Activated CD4-positive, alpha-beta T cell treated with anti-CD3 and anti-CD28 coated beads, Interleukin-2, amount 50 U/mL, for 48 hours (primary cell): ENCODE measurements around the gene KLHL18.
A peak's percentile ranks its signal among the peaks of the same experiment; 100 is the strongest.
"Not testable (repeated sequence)": the region's sequence is repeated elsewhere in the genome, so short reads cannot be mapped to it uniquely, and the experiment has no call there.

Experiments
- DNase-seq, 2 experiments: peaks; one replicate each; pipeline ENCODE4 v3.0.0-alpha.2; 2020

KLHL18 gene

DNA sequence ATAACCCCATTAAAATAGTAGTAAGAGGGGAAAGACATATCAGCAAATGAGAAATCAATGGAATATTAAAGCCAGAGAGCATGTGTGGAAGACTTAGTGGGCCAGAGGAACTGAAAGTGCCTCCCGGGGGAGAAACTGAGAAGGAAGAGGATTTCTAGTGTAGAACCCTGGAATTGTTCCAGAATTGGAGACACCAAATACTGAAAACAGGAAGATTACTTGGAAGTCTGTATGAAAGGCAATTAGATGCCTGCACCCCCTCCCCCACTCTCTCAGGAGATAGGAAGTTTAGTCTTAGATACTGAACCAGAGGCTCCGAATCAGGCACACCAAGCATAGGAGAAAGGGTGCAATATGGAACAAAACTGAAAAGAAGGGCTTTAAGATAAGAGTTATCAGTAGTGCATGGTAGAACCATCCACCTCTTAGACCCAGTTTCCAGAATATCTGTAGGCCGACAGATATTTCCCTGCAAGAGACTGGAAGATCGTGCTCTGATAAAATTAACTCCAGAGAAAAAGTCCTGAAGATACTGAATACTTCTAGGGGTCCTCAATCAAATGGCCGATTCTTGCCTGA is 32.4 kb downstream of the KLHL18 start:
- no peak for DNase-seq

DNA sequence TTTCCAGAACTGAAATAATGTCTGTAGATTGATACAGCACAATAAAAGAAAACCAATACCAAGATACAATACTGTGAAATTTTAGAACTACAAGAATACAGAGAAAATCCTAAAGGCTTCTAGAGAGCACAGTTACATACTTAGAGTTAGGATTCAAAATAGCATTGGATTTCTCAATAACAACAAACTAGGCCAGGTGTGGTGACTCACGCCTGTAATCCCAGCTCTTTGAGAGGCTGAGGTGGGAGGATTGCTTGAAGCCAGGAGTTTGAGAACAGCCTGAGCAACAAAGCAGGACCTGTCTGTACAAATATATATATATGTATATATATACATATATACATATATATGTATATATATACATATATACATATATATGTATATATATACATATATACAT is 33.4 kb downstream of the KLHL18 start:
- not testable (repeated sequence) for DNase-seq

DNA sequence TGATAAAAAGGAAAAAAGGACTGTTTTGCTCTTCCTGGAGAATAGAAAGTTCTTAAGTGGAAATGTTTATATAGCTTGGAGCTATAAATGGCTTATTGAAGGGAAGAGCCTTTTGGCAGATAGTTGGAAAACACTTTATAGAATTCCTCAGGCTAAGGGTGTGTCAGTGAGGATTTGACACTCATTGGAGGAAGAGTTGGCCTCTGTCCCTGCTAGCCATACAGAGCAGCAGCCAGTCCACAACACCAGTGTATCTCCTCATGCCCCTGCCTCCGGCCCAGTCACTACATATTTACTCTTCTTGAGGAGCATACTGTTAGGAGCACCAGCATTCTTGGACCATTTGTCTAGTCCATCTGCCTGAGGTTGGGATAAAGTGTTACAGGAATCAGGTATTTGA is 36.2 kb downstream of the KLHL18 start:
- DNase-seq: no peak

DNA sequence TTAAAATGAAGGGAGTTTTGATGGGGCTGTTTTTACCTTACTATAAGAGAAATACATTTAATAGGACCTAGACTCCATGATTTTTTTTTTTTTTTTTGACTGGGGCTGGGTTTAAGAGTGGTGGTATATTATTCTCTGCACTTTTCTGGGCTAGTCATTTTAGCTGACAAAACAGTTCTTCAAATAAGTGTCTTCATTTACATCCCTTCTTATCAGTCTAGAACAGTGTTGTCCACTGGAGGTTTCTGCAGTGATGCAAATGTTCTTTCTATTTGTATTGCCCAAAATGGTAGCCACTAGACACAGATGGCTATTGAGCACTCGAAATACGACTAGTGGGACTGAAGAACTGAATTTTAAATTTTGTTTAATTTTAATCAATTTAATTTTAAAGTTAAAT is 37.2 kb downstream of the KLHL18 start:
- no peak for DNase-seq

DNA sequence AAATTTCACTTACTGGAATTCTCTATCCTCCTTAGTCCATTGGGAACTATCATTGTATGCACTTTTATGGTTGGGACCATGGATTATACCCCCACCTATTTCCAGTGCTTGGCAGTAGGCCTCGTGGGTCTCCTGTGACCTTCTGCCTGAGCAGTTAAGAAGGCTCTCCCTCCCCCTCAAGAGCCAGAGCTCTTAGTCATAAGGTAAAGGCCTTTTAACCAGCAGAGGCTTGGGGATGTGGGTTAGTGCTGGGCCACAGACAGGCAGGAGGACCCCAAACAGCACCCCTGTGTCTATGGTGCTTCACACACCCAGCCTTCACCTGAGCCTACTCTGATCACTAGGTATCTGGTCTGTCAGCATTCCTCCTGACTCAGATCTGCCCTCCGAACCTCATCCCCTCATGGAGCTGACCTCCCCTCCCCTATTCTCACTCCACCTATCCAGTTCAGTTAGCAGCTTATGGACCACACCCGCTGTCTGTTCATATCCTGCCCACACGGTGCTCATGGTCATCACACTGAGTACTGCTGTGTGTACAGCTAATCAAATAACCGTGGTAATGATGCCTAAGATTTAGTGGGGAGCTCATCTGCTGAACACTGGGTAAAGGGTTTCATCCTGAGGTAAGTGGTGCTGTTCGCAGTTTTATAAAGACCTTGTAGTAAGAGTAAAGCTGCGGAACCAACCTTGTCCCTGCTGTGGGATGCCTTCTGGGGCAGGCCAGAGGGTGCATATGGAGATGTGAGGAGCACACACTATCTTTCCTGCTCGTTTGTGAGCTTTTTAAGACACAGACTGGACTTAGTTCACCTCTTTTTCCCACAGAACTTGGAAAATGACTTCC is 40.9 kb downstream of the KLHL18 start:
- DNase-seq: no peak

DNA sequence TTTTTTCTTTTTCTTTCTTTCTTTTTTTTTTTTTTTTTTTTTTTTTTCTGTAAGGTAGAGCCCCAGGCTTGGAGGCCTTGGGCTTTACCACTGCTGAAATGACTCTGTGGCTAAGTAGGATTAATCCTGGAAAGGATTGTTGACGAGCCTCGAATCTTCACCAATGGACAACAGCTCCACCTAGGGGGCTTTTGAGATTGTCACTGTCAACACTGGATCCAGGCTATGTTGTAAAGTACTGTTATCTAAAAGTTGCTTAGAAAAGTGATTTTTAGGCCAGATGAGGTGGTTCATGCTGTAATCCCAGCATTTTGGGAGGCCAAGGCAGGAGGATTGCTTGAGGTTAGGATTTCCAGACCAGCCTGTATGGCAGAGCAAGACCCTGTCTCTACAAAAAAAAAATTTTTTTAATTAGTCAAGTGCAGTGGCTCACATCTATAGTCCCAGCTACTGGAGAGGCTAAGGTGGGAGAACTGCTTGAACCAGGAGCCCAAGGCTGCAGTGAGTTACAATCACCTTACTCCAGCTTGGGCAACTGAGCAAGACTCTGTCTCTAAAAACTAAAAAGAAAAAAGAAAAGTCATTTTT is 41.6 kb downstream of the KLHL18 start:
- peak; percentile 26 to 59 for DNase-seq

DNA sequence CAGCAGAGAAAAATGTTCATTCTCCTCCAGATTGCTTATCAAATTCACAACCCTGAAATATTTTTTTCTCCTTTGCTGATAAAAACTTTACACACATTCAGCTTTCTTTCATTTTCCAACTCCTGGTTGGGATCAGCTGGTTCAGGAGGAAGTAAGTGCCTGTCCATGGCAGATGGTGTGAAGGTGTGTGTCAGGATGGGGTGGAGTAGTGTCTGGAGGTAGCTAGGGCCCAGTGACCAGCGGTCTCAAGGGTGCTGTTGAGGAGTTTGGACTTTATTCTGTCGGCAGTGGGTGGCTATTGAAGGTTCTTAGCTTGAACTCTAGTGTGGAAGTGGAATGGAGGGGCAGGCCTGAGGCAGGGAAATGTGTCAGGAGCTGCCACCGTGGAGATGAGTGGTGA is 51.2 kb downstream of the KLHL18 start:
- no peak for DNase-seq

DNA sequence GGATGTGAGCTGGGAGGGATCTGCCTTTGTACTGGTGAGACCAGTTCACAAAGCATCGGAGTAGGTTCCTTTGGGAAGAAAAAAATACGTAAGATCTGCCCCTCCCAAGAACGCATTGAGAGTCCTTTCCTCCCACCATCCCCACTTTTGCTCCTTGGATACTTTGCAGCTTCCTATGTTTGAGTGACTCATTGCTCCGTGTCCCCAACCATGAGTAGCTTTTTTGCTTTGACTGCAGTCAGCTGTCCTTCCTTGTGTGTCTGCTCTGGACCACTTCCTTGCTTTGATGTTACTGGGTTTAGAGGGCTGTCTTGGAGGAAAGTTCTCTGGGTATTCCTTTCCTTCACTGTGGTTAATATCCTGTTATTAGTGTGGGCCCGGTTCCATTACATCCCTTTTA is 54.9 kb downstream of the KLHL18 start:
- no peak for DNase-seq

DNA sequence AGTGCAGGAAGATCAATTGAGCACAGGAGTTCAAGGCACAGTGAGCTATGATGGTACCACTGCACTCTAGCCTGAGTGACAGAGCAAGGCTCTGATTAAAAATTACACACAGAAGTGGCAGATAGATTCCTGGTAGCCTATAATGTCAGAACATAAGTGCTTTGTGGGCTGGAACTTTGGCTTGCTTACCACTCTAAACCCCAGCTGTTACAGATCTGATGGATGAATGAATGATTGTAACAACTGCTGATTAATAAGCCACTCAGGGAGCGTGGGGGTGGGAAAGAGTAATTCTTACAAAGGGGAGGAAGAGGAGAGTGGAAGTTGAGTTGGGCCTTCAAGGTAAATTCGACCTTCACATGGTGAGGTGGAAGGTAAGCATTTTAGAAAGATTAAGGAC is 57.2 kb downstream of the KLHL18 start:
- no peak for DNase-seq

DNA sequence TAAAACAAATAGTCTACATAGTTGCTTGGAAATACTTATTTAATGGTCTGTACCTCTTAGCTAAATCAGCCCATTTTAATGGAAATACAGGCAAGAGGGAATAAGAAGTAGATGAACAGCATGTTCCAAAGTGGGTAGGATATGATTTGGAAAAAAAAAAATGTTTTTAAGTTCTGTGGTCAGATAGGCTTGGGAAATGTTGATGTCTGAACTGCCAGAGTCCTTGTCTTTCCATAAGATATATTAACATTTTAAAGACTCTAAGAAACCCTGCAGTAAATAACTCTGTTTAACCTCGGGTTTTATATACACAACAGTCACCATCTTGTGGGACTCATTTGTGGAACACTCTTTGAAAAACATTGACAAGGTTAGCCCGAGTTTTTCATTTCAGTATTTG is 58.1 kb downstream of the KLHL18 start:
- DNase-seq: no peak

DNA sequence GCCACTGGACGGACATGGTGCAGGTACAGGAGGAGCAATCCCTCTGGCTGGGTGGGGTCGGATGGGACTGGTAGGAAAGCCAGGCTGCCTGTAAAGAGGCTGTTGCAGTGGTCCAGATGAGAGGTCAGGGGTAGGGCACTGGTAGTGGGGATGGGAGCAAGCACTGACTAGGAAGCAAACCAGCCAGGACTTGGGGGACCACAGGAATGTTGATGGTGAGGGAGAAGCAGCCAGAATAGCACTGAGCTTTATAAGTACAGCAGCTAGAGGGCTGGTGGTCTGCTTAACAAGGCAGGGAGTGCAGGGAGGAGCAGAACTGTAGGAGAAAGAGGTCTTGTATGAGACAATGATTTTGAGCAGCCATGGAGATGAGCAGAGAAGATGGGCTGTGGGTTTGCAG is 59.4 kb downstream of the KLHL18 start:
- DNase-seq: no peak

DNA sequence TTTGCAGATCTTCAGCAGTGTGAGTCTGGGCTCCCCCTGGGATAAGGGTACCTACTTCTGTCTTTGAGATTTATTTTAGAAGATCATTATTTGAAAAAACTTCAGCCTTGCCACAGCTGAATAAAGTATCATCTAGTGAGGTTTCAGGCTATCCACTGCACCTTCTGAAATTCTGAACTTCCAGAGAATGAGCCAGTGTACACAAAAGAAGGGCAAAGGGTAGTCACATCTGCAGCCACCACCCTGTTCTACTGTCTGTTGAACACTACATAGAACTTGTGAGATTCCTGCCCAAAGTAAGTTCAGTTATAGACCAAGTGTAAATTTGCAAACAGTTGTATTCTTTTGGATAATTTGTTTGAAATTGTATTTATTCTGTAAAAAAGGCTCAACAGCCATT is 60.1 kb downstream of the KLHL18 start:
- no peak for DNase-seq

DNA sequence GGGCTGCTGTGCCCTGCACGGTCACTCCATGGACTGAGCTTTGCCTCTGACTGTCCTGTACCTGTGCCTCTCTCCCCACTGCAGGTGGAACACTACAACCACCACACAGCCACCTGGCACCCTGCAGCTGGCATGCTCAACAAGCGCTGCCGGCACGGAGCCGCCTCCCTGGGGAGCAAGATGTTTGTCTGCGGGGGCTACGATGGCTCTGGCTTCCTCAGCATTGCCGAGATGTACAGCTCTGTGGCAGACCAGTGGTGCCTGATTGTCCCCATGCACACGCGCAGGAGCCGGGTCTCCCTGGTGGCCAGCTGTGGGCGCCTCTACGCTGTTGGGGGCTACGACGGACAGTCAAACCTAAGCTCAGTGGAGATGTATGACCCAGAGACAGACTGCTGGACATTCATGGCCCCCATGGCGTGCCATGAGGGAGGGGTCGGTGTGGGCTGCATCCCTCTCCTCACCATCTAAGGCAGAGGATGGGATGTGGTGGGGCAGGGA is 60.8 kb downstream of the KLHL18 start:
- DNase-seq: no peak

DNA sequence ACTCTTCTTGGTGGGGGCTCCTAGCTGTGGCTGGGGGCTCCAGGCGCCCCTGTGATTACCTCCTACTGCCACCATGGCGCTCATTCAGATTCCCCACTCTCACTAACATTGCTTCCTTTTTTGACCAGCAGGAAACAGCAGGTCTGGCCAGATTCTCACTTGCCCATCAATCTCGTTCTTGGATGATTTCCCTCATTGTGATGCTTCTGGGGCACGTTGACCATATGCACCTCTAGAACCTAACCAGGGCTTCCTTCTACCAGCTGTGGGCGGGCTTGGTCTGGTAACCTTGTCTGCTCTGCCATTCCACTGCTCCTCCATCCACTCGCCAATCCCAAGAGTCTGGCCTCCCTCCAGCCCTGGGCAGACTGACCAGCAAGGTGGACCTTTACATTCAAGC is 62.2 kb downstream of the KLHL18 start:
- no peak for DNase-seq

DNA sequence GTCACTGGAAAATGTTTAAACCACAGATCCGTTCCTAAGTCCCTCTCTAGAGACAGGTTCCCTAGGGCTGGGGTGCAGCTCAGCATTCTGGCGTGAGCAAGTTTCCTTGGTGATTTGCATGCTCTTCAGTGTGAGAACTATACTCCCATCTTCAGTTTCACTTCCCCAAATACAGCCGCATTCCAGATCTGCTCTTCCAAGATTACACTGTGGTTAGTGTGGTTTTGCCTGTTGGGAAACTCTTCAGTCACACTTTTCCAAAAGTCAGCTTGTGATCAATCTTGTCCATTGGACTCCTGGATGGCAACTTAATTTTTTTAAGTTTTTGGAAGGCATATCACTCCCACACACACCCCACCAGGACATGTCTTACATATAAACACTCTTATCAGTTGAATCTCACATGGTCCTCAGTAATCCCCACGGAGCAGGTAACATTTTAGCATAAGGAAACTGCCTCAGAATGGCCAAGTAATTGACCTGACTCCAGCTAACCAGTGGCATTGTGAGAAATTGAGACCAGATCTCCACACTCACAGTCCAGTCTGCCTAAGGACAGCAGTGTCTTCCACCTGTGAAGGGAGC is 64.6 kb downstream of the KLHL18 start:
- no peak for DNase-seq

DNA sequence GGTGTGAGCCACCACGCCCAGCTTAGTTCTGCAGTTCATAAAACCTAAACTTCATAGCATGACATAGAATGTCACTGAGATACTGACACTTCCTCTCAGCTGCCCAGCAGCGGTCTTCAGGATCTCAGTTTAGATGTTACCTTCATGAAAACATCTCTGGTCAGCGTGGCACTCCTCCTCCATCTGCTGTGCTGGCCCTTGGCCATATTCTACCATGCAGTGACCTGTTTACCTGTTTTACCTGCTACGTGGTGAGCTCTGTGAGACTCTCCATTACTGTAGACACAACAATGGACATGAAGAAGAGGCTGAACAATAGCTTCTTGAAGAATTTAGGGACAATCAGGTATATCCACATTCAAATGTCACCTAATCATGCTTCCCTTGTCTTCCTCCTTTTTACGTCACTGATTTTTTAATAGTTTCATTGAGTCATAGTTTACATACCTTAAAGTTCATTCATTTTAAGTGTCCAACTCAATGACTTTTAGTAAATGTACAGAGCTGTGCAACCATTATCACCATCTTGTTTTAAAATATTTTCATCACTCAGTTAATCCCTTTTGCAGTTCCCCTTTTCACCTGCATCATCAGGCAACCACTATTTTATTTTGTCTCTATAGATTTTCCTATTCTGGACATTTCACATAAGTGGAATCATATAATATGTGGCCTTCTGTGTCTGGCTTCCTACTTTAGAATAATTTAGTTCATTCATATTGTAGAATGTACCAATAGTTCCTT is 65.8 kb downstream of the KLHL18 start:
- DNase-seq: no peak

DNA sequence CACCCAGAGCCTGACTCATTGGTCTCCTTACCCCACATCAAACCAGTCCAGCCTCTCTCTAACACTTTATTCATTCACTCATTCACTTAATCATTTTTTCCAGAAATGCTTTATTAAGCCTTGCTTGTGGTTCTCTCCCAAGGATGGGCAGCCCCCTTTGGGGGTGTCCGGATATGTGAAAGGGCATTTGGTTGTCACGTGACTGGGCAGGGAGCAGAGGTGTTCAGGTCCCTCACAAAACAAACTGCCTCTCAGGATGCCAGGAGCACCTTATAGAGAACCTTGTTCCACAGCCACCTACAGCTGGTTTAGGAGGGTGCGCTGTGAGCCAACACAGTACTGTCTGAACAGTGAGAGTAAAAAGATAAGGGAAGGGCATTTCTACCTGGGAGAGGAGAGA is 72.3 kb downstream of the KLHL18 start:
- DNase-seq: no peak

DNA sequence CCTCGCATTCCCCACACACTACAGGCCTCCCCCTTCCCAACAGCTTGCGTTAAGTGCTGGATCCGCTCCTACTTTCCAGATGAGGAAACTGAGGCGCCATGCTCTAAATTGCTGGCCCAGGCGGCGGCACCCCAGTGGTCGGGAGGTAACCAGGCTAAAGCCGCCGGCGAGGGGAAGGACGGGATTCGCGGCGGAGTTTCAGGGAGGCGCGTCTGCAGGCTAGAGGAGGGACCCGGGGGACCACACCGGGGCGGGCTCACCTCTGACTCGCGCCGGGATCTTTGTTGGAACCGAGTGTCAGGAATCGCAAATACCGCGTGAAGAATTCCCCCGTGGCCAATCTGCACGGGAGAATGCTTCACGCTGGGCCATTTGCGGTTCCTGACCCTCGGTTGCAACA is 73.5 kb downstream of the KLHL18 start:
- no peak for DNase-seq

DNA sequence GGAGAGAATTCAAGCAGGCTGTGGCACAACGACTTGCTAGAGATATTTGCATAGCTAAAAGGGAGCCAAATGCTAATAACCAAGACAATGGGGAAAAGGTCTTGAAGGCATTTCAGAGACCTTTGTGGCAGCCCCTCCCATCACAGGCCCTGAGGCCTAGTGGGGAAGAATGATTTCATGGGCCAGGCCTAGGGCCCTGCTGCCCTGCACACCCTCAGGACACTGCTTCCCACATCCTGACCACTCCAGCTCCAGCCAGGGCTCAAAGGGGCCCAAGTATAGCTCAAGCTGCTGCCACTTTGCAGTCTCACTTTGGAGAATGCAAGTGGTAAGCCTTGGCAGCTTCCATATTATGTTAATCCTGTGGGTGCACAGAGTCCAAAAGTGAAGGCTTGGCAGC is 76.6 kb downstream of the KLHL18 start:
- DNase-seq: no peak

DNA sequence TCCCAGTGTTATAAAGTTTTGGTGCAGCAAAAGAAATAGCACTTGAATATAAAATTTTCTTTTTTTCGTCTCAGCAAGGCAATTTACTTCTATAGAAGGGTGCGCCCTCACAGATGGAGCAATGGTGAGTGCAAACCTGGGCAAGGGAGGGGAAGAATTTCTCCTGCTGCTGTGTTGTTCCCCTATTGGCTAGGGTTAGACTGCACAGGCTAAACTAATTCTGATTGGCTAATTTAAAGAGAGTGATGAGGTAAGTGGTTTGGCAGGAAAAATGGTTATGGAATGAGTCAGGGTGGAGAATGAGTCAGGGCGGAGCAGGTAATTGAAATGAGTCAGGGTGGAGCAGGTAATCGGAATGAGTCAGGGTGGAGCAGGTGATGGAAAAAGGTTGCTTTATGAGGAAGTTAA is 77.4 kb downstream of the KLHL18 start:
- DNase-seq: peak; percentile 24 to 45

DNA sequence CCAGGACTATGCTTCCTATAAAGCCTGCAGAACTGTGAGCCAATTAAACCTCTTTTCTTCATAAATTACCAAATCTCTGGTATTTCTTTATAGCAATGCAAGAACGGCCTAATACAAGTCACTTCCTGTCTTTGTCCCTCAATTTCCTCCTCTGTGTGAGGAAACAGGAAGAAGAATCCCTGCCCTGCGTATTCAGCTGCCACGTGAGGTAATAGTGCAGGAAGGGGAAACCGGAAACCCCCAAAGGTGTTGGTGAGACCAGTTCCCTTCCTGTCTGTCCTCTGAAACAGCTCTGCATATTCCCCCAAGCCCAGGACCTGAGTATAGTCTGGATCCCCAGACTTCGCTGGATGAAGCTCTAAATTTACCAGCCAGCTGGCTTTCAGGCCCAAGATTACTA is 80.0 kb downstream of the KLHL18 start:
- no peak for DNase-seq

DNA sequence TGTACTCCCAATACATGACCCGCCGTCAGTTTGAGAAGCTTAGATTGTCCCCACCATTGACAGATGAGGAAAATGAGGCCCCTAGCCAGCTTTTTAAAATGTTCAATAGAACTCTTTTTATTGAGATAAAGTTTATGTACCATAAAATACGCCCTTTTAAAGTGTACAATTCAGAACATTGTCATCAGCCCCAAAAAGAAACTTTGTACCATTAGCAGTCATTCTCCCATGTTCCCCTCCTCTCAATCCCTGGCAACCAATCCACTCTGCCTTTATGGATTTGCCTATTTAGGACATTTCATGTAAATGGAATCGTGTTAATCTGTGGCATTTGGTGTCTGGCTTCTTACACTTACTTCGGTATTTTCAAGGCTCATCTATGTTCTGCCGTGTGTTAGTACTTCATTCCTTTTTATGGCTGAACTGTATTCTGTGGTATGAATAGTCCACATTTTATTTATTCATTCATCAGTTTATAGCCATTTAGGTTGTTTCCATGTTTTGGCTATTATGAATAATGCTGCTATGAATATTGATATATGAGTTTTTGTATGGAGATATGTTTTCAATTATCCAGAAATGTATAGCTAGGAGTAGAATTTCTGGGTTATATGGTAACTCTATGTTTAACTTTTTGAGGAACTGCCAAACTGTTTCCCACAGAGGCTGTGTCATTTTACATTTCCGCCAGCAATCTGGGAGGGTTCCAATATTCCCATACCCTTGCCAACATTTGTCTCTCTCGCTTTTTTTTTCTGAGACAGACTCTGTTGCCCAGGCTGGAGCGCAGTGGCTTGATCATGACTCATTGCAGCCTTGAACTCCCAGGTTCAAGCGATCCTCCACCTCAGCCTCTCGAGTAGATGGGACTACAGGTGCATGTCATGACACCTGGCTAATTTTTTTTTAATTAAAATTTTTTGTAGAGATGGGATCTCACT is 82.7 kb downstream of the KLHL18 start:
- DNase-seq: no peak
